ENCODE results near the gene MYLK.
"Not testable (repeated sequence)": the region's sequence is repeated elsewhere in the genome, so short reads cannot be mapped to it uniquely, and the experiment has no call there.

Gene MYLK

DNA sequence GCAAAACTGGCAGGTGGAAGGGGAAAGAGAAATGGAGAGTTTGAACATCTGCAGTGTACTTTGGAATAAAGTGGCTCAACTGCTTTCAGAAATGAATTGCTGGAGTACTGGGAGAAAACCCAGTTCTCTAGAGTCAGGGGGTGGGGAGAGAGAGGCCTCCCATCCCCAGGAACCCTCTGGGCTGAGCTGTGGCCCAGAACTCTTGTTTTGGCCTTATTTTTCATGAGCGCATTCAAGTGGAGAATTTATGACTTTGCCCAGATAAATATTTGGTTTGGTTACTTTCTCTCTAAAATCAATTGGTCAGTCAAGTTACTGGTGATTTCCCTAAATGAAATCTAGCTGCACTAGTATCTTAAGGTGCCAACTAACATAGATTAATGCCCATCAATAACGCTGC is 270.6 kb downstream of the MYLK start:
- DNase-seq, result no peak

- DNase-seq, result not testable (repeated sequence)
Measured at GRCh38 chr3:123611674-123612073, 272.5 kb downstream of the MYLK start.

DNA sequence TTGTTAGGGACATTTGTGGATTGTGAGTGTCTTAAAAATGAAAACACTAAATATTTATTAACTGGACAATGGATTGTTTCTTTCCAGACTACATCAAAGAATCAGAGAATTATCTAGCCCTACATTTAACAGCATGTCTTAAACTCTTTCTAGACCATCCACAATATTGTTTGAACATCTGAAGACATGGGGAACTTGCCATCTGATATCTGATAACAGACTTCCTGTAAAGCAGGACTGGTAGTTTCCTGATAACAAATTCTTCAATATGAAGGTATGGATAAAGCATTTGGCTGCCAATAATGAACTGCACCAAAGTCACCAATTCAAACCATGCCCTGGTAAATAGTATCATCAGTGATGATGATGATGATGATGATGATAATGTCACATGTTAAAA is 273.1 kb downstream of the MYLK start:
- no peak for DNase-seq

DNA sequence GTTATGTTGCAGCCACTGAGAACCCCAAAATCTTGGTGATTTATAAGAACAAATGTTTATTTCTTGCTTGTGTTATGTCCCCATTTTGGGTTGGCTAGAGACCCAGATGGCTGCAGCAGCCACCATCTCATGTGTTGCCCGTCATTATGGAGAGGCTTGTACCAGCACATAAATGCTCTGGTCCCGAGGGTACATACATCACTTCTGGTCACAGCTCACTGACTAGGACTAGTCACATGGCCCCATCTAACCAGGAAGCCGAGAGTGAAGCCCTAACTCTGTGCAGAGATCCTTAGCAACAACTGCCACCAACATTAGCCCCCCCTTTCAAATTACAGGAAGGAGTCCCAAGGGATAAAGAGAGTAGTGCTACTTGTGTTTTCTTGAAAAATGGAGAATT is 273.8 kb downstream of the MYLK start:
- no peak for DNase-seq

DNA sequence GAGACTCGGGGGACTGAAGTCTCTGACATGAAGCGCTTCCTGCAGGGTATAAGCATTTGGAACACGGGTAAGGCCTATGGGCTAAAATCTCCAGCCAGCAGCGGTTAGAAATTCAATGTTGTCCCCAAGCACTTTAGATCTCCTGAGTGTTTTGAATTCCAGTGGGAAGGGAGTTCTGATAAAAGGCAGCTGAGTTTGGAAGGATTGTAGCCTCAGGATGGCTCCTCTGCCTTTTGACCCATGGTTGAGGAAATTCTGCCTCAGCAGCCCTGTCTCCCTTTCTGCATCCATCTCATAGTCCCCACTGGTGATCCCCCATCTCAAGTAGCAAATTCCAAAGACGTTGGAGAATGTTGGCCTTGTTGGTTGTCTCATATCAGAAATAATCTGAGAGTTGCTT is 275.1 kb downstream of the MYLK start:
- no peak for DNase-seq

- DNase-seq, result no peak
Measured at GRCh38 chr3:123608263-123608937, 275.7 kb downstream of the MYLK start.

DNA sequence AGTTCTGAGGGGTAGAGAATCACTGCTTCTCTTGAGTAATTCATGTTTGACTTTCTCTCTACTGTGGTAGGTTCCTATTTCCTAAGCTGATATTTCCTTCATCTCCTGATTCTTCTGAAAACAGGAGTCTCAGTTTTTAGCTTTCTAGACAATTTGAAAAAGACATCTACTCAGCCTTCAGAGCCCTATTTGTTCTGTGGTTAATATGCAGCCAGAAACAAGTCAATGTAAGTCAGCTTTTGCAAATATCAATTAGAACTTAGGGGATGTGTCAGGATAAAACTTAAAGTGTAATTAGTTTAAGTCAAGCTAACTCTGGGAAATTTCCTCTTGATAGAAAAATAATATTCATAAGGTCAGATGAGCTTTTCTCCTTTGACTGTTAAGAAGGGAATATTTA is 277.6 kb downstream of the MYLK start:
- DNase-seq, result no peak

DNA sequence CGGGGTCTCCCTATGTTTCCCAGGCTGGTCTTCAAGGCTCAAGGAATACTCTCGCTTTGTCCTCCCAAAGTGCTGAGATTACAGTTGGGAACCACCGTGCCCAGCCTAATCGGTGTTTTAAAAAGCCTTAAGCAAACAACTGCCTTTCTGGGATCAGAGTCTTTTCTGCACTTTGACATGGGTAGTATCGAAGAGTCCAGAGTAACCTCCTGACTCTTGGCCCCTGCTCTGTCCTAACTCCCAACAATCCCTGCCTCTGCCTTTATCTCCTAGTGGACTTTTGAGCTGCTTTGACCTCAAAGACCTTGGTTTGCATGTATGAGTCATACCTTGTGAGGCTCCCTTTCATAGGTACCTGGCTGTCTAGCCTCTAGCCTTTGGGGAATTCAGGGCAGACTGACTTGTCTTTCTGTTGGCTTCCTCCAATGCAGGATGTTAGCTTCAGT is 278.3 kb downstream of the MYLK start:
- DNase-seq, result peak; percentile 55

DNA sequence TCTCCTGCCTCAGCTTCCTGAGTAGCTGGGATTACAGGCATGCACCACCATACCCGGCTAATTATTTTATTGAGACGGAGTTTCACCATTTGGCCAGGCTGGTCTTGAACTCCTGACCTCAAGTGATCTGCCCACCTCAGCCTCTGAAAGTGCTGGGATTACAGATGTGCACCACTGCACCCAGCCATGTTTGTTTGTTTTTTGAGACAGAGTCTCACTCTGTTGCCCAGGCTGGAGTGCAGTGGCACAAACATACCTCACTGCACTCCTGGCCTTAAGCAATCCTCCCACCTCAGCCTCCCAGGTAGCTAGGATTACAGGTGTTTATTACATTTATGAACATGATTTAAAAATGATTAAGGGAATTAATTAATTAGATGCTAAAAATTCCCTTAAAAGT is 281.0 kb downstream of the MYLK start:
- not testable (repeated sequence) for DNase-seq

GRCh38 chr3:123602325-123602724 is 281.8 kb downstream of the MYLK start:
- DNase-seq, result peak; percentile 96

DNA sequence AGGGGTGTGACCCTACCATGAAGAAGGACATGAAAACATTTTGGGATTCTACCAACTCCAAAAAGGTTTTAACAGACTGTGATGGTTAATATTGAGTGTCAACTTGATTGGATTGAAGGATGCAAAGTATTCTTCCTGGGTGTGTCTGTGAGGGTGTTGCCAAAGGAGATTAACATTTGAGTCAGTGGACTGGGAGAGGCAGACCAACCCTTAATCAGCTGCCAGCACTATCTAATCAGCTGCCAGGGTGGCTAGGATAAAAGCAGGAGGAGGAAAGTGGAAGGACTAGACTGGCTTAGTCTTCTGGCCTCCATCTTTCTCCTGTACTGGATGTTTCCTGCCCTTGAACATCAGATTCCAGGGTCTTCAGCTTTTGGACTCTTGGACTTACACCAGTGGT is 283.3 kb downstream of the MYLK start:
- not testable (repeated sequence) for DNase-seq

DNA sequence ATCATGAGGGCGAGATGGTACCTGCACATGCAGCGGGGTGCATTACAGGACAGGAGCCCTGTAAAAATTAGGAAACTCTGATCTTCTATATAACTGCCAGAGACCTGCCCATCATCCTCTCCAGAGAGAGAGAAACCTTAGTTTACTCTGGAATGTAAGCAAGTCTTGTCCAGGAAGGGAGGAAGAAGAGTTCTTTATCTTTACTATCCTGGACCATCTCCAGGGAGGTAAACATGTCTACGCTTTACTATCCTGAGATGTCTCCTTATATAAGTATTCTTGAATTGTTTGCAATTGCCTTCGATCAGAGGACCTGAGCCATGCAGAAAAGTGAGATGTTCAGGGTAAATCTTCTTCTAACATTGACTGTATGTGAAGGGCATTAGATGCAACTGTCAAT is 286.6 kb downstream of the MYLK start:
- no peak for DNase-seq

GRCh38 chr3:123595396-123596180 is 288.5 kb downstream of the MYLK start:
- DNase-seq, result no peak

DNA sequence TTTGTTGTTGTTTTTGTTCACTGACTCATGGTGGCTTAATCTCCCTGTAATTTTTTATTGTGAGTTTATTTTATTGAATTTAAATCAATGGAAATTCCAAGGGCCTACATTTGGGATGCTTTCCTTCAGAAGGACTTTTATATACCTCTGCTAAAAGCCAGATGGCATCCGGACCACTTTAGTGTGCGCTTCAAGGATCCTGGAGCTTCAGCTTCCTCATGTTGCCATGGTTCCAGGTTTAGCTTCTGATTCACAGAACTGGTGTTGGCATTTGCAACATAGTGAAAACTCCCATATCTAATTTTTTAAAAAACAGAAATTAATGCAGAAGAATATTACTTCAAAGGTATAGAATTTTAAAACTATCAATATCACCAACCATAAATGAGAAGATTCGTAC is 290.8 kb downstream of the MYLK start:
- DNase-seq, result no peak

GRCh38 chr3:123590685-123591450 is 293.3 kb downstream of the MYLK start:
- DNase-seq, result no peak

DNA sequence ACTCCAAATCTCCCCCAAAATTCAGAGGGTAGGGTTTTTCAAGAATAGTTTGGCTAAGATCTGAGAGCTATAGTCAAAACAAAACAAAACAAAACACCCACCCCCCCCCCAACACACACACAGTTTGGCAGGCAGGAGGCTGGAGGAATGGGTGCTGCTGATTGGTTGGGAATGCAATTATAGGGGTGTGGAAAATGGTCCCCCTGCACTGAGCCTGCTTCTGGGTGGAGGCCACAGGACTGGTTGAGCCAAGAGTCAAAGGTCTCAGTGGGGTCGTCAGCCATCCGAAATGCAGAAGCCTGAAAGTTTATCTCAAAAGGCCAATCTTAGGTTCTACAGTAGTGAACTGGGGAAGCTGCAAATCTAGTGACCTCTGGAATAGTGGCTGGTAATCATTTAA is 296.7 kb downstream of the MYLK start:
- DNase-seq, result no peak

DNA sequence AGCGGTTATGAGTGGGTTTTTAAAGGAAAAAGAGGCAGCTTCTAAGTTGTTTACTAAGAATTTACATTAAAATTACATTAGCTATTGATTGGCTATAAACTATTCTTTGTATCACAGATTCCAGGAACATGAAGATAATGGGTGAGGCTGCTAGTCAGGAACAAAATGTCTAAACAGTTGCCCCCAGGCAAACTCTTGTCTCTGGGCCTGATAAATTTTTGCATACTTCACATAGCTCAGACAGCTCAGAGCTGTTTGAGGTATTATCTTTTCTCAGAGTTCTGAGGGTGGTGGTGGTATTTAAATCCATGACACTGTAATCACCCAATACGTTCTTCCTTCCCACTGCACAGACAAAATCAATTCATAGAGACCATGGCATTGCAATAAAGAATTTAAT is 297.2 kb downstream of the MYLK start:
- DNase-seq, result peak; percentile 64

DNA sequence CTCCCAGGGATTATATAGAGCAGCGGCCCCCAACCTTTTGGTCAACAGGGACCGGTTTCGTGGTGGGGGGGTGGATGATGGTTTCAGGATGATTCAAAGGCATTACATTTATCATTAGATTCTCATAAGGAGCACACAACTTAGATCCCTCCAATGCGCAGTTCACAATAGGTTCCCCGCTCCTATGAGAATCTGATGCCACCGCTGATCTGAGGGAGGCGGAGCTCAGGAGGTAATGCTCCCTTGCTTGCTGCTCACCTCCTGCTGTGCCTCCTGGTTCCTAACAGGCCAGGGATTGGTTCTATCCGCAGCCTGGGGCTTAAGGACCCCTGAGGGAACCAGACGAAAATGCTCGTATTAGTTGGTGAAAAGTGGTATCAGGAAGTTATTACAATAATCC is 298.0 kb downstream of the MYLK start:
- DNase-seq, result peak; percentile 75

GRCh38 chr3:123584988-123585937 is 298.9 kb downstream of the MYLK start, which contains the start of gene HACD2:
TSS of gene HACD2 (minus strand) at chr3:123585053. CDS start at chr3:123585027, 26 bp downstream.
- peak; percentile 98 for DNase-seq

GRCh38 chr3:123584284-123584987 is 299.7 kb downstream of the MYLK start:
- no peak for DNase-seq

DNA sequence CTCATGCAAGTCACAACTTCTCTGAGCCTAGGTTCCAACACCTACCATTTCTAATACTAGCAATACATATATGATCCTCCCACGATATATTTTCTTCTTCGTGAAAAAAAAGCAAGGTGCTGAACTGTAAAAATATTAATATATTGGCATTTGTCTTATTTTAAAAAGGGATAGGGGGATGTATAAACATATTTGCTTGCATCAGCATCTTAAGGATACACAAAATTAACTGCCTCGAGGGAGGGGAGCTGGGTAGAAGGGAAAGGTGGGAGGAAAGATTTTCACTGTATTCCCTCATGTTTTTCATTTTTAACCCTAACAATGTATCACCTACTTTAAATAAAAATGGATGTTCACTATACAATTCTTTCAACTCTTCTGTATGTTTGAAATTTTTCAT is 300.6 kb downstream of the MYLK start:
- DNase-seq, result no peak

GRCh38 chr3:123582315-123582714 is 301.8 kb downstream of the MYLK start:
- DNase-seq, result no peak
